ENCODE measurements around the gene FAM83C.

DNA sequence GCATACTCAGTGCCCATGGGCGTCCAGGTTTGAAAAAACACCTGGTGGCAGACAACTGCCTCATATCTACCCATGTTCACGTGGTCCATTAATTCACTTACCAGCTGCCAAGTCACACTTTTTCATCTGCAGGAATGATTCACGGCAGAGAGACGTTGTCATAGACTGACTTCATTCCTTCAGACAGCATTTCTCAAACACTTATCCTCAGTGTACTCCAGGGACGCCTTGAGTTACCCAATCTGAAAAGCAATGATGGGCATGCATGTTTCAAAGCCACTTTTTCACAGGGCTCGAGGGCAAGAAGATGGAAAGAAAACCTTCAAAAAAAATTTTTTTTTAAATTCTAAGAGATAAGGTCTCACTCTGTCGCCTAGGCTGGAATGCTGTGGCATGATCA is 20.3 kb downstream of the FAM83C start:
- TF ChIP-seq YY1 (IDR thresholded peaks at IDR 0.05; ENCODE audit: insufficient read depth, insufficient read length) (no peak), SUZ12 (IDR thresholded peaks at IDR 0.05; ENCODE audit: extremely low read depth, insufficient read depth, insufficient read length) (no peak), ZNF274 (IDR thresholded peaks at IDR 0.05; ENCODE audit: low read depth, low read length) (no peak)

All from NT2/D1 (cell line).